T-helper 22 cell (primary cell): ENCODE data around the gene GSPT1.
"Not testable (repeated sequence)": the region's sequence is repeated elsewhere in the genome, so short reads cannot be mapped to it uniquely, and the experiment has no call there.

ENCODE experiments used
- DNase-seq: peaks from one replicate; pipeline ENCODE4 v3.0.0-alpha.2; 2020; ENCODE audit warnings: low read depth

GSPT1 gene

DNA sequence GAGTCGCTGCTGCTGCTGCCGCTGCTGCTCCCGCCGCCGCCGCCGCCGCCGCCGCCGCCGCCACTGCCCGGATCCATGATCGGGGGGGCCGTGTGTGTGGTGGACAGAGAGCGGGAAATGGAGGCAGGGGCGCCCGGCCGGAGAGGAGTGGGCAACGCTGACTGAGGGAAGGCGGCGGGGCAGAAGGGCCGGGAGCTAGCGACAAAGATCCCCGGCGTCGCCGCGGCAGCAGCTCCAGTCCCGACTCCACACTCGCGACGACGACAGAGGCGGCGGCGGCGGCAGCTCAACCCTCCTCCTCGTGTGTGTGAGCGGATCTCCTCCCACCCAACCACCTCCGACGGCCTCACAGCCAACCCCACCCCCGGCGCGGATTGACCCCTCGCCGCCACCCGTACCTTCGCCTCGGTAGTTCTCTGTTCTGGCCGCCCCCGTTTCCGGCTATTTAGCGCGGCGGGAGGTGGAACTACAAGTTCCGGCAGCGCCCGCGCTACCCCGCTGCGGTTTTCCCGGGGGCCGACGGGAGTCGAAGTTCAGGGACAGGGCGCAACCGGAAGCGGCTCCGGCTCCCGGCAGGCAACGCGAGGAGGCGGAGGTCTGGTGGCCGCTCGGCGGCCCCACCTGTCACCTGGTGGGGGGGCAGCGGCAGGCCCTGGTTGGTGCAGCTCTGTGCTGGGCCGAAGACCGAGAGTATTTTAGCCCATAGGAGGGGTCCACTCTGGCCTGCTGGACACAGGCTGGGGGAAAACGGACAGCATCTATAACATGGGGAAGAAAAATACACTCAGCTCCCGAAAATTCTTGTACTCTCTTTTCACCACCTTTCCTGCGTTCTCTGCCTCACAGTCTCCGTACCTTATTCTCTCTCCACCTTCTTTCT, at the start of gene GSPT1:
TSS of gene GSPT1 (minus strand) at position 313 of the 880 bp plus-strand sequence. CDS start at position 77, 236 bp downstream.
- peak; percentile 98 for DNase-seq

DNA sequence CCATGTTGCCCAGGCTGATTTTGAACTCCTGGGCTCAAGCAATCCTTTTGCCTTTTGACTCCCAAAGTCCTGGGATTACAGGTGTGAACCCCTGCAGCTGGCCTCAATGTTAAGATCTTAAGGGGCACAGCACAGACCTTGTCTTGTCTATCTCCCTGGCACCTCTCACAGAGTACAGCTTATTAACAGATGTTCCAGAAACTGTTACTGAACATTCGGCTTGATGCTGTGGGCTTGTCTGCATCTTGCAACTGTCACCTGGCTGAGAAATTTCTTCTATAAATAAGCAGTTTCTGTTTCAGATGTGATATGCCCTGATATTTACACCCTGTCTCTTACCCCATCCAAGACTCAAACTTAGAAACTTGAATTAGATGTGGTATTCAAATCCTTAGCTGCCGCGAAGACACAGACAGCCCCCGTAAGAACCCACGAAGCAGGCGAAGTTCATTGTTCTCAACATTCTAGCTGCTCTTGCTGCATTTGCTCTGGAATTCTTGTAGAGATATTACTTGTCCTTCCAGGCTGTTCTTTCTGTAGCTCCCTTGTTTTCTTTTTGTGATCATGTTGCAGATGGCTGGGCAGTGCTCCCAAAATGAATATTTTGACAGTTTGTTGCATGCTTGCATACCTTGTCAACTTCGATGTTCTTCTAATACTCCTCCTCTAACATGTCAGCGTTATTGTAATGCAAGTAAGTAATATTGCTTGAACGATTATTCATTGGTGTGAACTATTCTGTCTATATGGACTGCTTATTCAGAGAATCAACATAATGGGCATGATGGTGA, 49.2 kb upstream of the GSPT1 start, which contains the start of gene TNFRSF17:
TSS of gene TNFRSF17 (plus strand) at position 450 of the 791 bp plus-strand sequence. CDS start at position 565, 115 bp downstream.
- DNase-seq = no peak

DNA sequence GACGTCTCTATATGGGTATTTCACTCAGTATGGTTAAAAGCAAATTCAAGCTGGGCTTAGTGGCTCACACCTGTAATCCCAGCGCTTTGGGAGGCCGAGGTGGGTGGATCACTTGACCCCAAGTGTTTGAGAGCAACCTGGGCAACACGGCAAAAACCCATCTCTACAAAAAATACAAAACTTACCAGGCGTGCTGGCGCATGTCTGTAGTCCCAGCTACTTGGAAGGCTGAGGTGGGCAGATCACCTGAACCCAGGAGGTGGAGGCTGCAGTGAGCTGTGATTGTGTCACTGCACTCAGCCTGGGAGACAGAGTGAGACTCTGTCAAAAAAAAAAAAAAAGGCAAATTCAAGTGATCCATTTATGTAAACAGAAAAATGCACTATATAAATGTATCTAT, 48.0 kb upstream of the GSPT1 start:
- no peak for DNase-seq

DNA sequence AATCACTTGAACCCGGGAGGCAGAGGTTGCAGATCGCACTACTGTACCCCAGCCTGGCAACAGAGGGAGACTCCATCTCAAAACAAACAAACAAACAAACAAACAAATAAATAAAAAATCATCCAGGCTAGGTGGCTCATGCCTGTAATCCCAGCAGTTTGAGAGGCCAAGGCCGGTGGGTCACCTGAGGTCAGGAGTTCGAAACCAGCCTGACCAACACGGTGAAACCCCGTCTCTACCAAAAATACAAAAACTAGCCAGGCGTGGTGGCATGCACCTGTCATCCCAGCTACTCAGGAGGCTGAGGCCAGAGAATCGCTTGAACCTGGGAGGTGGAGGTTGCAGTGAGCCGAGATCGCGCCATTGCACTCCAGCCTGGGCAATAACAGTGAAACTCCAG, 47.2 kb upstream of the GSPT1 start:
- not testable (repeated sequence) for DNase-seq

DNA sequence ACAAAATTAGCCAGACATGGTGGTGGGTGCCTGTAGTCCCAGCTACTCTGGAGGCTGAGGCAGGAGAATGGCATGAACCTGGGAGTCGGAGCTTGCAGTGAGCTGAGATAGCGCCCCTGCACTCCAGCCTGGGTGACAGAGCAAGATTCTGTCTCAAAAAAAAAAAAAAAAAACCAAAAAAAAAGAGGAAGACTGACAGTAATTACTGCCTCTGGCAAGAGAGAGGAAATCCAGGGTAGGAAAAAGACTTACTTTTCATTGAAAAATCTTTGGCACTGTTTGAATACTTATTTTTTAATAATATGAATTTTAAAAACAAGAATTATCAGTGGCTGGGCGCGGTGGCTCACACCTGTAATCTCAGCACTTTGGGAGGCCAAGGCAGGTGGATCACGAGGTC, 46.7 kb upstream of the GSPT1 start:
- not testable (repeated sequence) for DNase-seq

DNA sequence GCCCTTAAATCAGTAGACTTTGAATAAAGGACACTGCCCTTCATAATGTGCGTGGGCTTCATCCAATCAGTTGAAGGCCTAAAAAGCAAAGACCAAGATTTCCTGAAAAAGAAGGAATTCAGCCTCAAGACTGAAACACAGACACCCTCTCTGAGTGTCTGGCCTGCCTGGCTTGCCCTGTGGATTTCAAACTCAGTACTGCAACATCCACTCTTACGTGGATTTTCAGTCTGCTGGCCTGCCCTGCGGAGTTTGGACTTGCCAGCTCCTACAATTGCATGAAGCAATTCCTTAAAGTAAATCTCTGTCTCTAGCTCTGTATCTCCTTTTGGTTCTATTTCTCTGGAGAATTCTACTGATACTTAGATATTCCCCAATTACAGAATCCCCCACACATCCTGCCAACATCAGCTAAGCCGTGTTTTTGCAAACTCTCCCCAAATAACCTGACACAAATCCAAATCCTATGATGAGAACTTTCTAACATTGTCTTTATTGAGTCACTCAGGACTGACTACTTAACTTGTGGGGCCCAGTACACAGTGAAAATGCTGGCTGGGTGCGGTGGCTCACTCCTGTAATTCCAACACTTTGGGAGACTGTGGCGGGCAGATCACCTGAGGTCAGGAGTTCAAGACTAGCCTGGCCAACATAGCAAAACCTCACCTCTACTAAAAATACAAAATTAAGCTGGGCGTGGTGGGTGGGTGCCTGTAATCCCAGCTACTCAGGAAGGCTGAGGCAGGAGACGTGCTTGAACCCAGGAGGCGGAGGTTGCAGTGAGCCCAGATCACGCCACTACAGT, 42.0 kb upstream of the GSPT1 start:
- DNase-seq = no peak

DNA sequence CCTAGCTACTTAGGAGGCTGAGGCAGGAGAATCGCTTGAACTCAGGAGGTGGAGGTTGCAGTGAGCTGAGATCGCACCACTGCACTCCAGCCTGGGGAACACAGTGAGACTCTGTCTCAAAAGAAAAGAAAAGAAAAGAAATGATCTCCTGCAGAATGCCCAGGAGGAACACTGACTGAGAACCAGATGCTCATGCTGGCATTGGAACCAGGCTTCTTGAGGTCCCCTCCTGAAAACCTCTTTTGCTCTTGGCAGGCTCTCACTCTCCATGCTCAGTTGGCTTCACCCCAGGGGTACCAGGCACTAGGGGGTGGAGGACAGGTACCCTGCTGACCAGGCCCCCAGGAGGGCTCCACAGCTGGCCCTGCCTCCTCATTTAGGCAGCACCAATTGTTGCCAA, 40.8 kb upstream of the GSPT1 start:
- no peak for DNase-seq

DNA sequence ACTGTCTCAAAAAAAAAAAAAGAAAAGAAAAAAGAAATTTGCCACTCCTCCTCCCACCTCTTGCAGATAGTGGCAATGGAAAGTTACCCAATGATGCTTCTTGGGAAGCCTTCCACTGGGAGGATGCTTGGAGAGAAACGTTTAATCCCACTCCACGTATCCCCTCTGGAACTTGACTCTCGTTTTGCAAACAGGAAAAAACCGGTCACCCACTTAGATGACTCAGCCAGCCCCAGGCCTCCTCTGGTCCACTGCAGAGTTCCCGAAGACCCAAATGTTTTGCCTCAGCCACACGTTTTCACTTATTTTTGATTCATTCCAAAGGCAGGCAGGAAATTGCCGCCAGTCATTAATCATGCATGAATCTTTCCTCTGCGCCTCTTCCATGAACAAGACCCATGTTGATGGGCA, 40.0 kb upstream of the GSPT1 start:
- no peak for DNase-seq

DNA sequence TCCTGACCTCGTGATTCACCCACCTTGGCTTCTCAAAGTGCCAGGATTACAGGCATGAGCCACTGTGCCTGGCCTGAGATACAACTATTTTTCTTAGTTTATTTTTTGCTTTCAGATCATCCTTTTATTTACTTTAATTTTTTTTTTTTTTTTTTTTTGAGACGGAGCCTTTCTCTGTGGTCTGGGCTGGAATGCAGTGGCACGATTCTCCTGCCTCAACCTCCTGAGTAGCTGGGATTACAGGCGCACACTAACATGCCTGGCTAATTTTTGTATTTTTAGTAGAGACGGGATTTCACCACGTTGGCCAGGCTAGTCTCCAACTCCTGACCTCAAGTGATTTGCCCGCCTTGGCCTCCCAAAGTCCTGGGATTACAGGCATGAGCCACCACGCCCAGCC, 37.8 kb upstream of the GSPT1 start:
- DNase-seq = not testable (repeated sequence)

DNA sequence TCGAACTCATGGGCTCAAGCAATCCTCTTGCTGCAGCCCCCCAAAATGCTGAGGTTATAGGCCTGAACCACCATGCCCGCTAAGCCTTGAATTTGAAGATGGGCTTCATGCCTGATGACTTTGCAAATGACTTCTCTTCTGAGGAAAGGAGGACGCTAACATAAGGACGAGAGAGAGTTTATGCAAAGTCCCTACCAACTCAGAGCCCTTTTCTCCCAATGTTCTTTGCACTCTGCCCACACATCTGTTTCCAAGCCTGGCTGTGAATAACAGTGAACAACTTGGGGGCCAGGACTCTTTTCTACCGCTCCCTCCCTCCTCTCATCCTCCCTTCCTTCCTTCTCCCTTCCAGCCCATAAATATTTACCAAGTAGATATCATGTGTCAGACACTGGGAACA, 34.6 kb upstream of the GSPT1 start:
- DNase-seq = no peak

DNA sequence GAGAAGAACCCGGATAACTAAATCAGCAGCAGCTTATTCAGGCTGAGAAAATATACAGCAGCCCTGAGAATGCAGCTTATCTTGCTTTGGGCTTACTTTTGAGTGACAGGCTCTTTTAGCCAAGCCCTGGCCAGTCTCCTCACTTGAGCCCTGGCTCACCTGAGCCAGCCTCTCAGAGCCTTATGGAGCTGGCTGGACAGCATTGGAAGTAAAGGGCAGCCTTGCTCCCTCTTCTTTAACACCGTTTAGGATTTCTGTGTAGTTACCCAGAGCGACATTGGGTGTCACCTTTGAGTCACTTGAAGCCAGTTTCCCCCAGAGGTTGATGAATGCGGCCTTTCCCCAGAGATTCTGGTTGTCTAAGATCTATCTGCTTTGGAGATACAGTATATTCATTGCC, 33.8 kb upstream of the GSPT1 start:
- no peak for DNase-seq

DNA sequence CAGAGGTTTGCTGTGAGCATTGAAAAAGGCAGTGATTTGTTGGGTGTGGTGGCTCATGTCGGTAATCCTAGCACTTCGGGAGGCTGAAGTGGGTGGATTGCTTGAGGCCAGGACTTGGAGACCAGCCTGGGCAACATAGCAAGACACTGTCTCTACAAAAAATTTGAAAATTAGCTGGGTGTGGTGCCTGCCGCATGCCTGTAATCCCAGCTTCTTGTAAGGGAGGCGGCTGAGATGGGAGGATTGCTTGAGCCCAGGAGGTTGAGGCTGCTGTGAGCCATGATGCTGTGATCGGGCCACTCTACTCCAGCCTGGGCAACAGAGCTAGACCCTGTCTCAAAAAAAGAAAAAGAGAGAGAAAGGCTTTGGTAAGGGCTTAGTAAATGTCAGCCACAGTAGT, 33.1 kb upstream of the GSPT1 start:
- no peak for DNase-seq

DNA sequence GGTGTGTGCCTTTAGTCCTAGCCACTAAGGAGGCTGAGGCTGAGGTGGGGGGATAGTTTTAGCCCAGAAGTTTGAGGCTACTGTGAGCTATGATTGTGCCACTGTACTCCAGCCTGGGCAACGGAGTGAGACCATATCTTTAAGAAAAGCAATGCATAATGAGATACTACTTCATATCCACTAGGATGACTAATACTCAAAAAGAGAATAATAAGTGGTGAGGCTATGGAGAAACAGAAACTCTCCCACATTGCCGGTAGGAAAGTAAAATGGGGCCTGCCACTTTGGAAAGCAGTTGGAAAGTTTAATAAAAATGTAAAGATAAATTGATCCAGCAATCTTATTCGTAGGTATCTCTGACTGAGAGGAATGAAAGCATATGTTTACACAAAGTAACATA, 30.7 kb upstream of the GSPT1 start:
- no peak for DNase-seq

DNA sequence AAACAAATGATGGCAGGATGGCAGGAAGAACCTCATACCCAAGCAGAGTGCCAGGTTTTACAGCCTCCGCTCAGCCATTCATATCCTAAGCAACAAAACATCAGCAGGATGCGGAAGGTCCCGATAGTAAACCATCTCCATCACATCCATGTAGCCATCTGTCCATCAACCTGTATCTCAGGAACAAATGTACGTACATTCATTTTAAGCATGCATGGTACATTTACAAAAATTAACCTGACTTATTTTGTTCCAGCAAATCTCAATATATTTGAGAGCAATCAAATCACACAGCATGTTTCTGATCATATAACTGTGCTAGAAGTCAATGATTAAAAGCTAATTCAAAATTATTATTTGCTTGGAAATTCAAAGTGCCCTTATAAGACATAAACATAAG, 26.2 kb upstream of the GSPT1 start, which contains the start of gene NPIPB2:
TSS of gene NPIPB2 (minus strand) at position 101 of the 400 bp plus-strand sequence. CDS start at position 101, 0 bp downstream.
- not testable (repeated sequence) for DNase-seq

DNA sequence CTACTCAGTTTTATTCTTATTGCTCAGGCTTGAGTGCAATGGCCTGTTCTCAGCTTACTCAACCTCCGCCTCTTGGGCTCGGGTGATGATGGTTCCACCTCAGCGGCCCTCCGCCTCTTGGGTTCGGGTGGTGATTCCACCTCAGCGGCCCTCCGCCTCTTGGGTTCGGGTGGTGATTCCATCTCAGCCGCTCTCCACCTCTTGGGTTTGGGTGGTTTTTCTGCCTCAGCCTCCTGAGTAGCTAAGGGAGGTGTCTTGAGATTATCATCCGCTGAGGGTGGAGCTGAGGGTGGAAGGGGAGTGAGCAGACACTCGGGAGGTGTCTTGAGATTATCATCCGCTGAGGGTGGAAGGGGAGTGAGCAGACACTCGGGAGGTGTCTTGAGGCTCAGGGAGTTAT, 11.6 kb upstream of the GSPT1 start:
- not testable (repeated sequence) for DNase-seq

DNA sequence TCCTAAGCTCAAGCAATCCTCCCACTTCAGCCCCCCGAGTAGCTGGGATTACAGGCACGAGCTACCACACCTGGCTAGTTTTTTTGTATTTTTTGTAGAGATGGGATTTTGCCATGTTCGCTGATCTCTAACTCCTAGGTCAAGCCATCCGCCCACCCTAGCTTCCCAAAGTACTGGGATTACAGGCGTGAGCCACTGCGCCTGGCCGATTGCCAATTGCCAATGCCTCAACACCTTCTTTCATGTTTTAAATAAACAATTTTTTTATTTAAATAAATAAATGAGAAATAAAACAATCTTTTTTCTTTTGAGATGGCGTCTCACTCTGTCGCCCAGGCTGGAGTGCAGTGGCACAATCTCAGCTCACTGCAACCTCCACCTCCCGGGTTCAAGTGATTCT, 8.3 kb upstream of the GSPT1 start:
- not testable (repeated sequence) for DNase-seq

DNA sequence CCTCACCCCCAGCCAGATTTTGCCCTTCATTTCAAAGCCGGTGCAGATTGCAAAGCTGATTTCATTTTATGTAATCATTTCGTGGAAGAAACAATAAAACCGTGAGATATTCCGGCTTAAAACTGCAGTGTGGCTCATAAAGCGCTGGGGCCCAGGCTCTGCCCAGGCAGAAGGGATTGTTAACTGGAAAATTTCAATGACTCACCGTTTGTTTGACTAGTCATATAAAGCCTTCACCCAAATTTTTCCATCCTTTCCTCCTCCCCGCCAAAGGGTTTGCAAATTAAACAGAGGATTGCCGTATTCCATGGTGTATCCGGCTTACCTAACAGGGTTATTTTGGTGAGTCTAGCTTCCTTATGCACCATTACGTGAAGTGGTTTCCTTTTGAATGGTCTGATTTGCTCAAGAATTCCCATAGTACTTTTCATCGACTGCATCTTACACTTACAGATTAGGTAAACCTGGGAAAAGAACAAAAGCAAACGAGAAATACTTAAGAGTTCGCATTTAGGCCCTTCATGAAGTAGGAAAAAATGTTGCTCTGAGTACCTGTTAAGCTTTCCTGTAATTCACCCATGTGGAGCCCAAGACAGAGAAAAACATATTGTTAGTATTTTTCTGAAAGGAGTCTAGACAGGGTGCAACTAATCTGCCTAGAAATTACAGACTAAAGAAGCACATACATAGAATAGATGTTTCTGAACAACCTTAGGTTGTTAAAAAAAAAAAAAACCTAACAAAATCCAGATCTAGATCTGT, 949 bp upstream of the GSPT1 start:
- DNase-seq = no peak

DNA sequence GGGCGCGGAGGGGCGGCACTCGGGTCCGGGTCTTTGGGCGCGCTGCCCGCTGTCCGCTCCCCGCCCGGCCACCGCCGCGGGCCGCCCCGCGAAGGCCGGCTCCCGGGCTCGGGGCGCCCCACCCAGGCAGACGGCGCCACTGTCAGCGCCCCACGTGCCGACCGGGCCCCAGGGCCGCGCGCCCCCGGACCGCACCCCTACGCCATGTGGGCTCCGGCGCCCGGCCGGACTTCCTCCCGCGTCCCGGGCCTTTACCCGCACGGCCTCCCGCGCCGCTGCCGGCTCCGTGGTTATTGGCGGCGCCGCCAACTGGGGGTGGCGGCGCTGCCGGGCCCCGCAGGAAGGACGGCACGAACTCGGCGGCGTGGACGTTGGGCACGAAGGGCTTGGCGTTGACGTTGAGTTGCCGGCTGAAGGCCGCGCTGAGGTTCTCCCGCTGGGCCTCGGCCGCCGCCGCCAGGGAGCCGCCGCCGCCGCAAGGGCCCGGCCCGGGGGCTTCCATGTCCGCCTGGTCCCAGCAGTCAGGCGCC, 577 bp downstream of the GSPT1 start:
- peak; percentile 17 for DNase-seq

DNA sequence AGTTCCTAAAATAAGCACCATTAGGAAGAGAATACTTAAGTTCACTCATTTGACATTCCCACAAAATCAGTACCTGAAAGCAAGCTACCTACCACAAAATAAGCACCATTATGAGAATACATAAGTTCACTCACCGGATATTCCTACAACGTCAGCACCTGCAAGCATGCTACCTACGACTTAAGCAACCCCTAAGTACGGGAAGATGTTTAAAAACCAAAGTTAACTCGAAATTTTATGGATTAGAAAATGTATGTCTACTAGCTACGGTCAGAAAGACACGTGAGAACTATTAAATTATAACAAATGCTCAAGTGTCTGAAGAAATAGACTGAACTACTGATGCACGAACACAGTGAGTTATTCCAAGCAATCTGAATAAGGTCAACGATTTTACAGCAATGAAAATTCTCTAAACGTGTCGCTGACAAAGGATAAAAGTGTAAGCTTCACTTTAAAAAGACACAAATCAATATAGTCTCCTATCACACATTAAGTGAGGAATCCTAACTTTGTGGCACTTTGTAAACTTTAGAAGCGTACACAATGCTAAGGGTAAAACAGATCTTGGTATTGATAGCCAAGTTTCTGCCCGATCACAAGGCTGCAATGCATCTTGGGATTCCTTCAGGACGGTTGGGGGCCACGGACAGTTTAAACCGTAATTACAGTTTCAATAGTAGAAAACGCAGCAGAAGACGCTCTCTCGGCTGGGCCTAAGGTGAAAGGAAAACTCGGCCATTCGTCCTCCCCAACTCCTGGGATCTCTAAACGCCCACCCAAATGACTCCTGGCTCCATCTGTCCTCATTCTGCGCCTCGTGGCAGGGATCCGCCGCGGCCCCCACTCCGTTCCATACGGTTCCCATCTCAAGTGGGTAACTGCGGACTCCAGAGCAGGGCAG, 1.3 kb downstream of the GSPT1 start:
- no peak for DNase-seq
